GM13977 (cell line): ENCODE data around the gene RNF208.

Source experiments
- DNase-seq: peaks from one replicate; pipeline ENCODE4 v3.0.0; 2012; ENCODE audit warnings: low spot score
- in situ Hi-C: fragments of 300-500 bp; cut with MboI; formaldehyde crosslinking; loops from one replicate; pipeline ENCODE4 v1.12.0; 2022; ENCODE audit warnings: low sequenced_read_pairs, low pct_unique_long_range_greater_than_20kb, mixed read lengths, inconsistent platforms; ENCODE audit not compliant: unreplicated experiment
- TF ChIP-seq, protein P1 (sequence below): IDR thresholded peaks from 2 replicates; pipeline ENCODE4 v1.5.1; 2012; ENCODE audit warnings: mild to moderate bottlenecking, control low read depth; ENCODE audit not compliant: insufficient read depth; ENCODE audit errors: extremely low read depth, missing control alignments

The RNF208 gene, protein sequence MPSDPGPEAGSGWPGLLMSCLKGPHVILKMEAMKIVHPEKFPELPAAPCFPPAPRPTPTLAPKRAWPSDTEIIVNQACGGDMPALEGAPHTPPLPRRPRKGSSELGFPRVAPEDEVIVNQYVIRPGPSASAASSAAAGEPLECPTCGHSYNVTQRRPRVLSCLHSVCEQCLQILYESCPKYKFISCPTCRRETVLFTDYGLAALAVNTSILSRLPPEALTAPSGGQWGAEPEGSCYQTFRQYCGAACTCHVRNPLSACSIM

DNA sequence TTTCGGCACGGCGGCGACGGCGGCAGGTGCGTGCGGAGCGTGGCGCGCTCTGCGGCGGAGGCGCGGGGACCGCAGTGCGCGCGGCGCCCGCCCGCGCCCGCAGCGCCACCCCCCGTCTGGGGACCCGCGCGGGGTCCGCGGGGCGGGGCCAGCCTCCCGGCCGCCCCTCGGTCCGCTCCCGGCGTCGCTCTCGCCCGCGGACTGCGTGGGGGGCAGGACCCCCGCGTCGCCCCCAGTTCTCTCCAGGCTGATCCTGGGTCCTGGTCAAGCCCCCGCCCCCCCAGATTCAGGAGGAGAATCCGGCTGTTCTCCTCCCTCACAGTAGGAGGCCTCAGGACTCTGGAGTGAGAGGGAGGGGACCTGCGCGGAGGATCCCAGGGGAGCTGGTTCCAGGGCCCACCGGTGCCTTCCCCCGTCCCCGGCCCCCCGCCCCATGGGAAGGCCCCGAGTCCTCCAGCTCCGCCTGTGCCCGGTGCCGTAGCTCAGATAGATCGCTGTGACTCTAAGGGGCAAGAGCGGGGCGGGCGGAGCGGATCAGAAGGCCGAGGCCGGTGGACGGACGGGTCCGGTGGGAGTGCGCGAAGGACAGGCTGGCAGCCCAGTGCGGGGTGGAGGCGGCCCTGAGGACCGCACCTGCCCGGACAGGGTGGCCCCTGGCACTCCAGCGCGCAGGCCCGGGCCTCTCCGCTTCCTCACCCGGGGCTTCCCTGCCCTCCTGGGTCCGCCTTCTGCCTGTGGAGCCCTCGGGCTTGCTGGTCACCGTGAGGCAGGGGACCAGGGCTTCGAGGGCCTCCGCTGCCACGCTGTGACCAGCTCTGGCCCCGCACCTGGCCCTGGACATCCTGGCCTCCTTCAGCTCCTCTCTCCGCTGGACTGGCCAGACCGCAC is at the start of gene RNF208:
Gene RNF208, minus strand, starts transcription at position 51 of the 888 bp plus-strand sequence. CDS start 1,028 bp downstream, outside the sequence.
- in situ Hi-C loops = loop anchor here (10.0 kb wide), 1 partner anchor 98 kb away; no protein-coding TSS in a partner anchor
- TF ChIP-seq, protein P1, sequence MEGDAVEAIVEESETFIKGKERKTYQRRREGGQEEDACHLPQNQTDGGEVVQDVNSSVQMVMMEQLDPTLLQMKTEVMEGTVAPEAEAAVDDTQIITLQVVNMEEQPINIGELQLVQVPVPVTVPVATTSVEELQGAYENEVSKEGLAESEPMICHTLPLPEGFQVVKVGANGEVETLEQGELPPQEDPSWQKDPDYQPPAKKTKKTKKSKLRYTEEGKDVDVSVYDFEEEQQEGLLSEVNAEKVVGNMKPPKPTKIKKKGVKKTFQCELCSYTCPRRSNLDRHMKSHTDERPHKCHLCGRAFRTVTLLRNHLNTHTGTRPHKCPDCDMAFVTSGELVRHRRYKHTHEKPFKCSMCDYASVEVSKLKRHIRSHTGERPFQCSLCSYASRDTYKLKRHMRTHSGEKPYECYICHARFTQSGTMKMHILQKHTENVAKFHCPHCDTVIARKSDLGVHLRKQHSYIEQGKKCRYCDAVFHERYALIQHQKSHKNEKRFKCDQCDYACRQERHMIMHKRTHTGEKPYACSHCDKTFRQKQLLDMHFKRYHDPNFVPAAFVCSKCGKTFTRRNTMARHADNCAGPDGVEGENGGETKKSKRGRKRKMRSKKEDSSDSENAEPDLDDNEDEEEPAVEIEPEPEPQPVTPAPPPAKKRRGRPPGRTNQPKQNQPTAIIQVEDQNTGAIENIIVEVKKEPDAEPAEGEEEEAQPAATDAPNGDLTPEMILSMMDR = no peak
- DNase-seq = no peak

- DNase-seq = no peak
- TF ChIP-seq, protein P1 = no peak
- in situ Hi-C loops = no loop called here
Observed at GRCh38 chr9:137271696-137272076, 49.6 kb upstream of the RNF208 start.

- TF ChIP-seq, protein P1 = no peak
- no peak for DNase-seq
- in situ Hi-C loops = no loop called here
Observed at GRCh38 chr9:137270929-137271695, 49.1 kb upstream of the RNF208 start.

DNA sequence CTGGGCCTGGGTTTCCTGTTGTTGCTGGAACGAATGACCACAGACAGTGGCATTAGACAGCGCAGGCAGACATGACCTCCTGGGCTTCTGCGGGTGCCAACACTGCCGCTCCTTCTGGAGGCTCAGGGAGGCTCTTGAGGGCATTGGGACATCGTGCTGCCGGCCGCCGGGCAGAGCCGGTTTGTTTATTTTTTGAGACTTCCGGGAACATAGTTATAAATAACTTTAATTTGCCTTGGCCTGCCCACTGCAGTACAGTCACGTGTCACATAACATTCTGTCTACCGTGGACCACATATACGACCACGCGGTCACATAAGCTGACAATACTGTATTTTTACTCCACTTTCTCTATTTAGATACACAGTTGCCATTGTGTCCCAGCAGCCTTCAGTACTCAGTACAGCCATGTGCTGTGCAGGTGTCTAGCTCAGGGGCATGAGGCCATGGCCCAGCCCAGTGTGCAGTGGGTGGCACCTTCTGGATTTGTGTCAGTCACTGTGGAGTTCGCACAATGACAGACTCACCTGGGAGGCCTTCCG is 47.3 kb upstream of the RNF208 start:
- TF ChIP-seq, protein P1 = no peak
- no peak for DNase-seq
- in situ Hi-C loops = no loop called here

DNA sequence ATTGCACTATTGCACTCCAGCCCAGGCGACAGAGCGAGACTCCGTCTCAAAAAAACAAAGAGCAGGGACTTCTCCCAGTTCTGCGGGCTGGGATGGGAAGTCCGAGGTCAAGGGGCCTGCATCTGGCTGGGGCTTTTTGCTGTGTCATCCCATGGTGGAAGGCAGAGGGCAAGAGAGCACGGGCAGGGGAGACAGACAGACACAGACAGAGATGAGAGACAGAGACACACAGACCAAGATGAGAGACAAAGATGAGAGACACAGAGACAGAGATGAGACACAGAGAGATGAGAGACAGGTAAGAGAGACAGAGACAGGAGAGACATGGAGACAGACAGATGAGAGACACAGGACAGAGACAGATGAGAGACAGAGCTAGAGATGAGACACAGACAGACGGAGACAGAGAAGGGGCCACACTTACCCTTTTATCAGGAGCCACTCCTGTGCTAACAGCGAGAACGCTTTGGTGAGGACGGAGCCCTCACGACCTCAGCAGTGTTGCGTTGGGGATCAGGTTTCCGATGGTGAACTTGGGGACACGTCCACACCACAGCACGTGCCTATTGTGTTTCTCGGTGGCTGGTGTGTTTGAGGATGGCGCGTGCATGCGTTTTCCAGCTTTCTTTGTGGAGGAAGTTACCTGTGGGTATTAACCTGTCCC is 46.6 kb upstream of the RNF208 start:
- DNase-seq = no peak
- in situ Hi-C loops = no loop called here
- TF ChIP-seq, protein P1 = no peak
